ENCODE measurements around the gene TMIGD3.

TMIGD3 gene

GRCh38 chr1:111512132-111512889, 8.9 kb upstream of the TMIGD3 start:
- Histone ChIP-seq H3K27ac (peak overlapping the region; percentile 14 to 90), H3K4me1 (peaks cover 0 to 62% (median 43%) of the 10 kb centered on the region in 4 donors)

GRCh38 chr1:111511370-111511769, 7.9 kb upstream of the TMIGD3 start:
- Histone ChIP-seq H3K27ac (peak overlapping the region in 1 of 2 donors; percentile 90), H3K9me3 (no peaks in the 10 kb centered on the region), H3K4me1 (peaks cover 0 to 59% (median 43%) of the 10 kb centered on the region in 4 donors), H3K36me3 (no peaks in the 10 kb centered on the region), H3K27me3 (no peaks in the 10 kb centered on the region), H3K4me3 (no peak overlapping the region)
- DNase-seq = no peak
- intact Hi-C loops (cut with DNase I; ENCODE audit: low total_unique reads) = no loop called here
- no peak for TF ChIP-seq CTCF (IDR thresholded peaks at IDR 0.05)

More at GRCh38 chr1:111512132-111512889, 8.9 kb upstream of the TMIGD3 start:
- Histone ChIP-seq H3K4me3 (no peak overlapping the region), H3K36me3 (no peaks in the 10 kb centered on the region), H3K27me3 (no peaks in the 10 kb centered on the region), H3K9me3 (no peaks in the 10 kb centered on the region)
- intact Hi-C loops (cut with DNase I; ENCODE audit: low total_unique reads) = no loop called here
- no peak for TF ChIP-seq CTCF (IDR thresholded peaks at IDR 0.05)
- DNase-seq = no peak

- DNase-seq = no peak
- intact Hi-C loops (cut with DNase I; ENCODE audit: low total_unique reads) = loop anchor here (2.0 to 10.0 kb wide), 2 partner anchors 147 to 225 kb away; partner anchors contain the start of gene INKA2
- no peak for TF ChIP-seq CTCF (IDR thresholded peaks at IDR 0.05)
- Histone ChIP-seq H3K27me3 (no peaks in the 10 kb centered on the region), H3K4me3 (no peak overlapping the region), H3K27ac (peak overlapping the region; percentile 90 to 96), H3K36me3 (no peaks in the 10 kb centered on the region), H3K9me3 (no peaks in the 10 kb centered on the region), H3K4me1 (peaks cover 0 to 45% (median 32%) of the 10 kb centered on the region in 4 donors)
Observed at GRCh38 chr1:111509997-111510375, 6.6 kb upstream of the TMIGD3 start.

- Histone ChIP-seq H3K4me3 (peak overlapping the region; percentile 23 to 44), H3K36me3 (no peaks in the 10 kb centered on the region), H3K4me1 (peaks cover 0 to 35% (median 29%) of the 10 kb centered on the region in 4 donors), H3K27me3 (no peaks in the 10 kb centered on the region), H3K9me3 (no peaks in the 10 kb centered on the region), H3K27ac (peak overlapping the region; percentile 90 to 96)
- DNase-seq = peak; percentile 79 to 89
- no peak for TF ChIP-seq CTCF (IDR thresholded peaks at IDR 0.05)
- intact Hi-C loops (cut with DNase I; ENCODE audit: low total_unique reads) = loop anchor here (2.0 to 10.0 kb wide), 2 partner anchors 149 to 227 kb away; partner anchors contain the start of gene INKA2
Observed at GRCh38 chr1:111507411-111508201, 4.2 kb upstream of the TMIGD3 start.

- Histone ChIP-seq H3K36me3 (no peaks in the 10 kb centered on the region), H3K4me3 (no peak overlapping the region), H3K27ac (peak overlapping the region; percentile 48 to 90), H3K27me3 (no peaks in the 10 kb centered on the region), H3K4me1 (peaks cover 0 to 35% (median 29%) of the 10 kb centered on the region in 4 donors), H3K9me3 (no peaks in the 10 kb centered on the region)
- intact Hi-C loops (cut with DNase I; ENCODE audit: low total_unique reads) = loop anchor here (10.0 kb wide), 1 partner anchor 228 kb away; the partner anchor contains the start of gene INKA2
- TF ChIP-seq CTCF (IDR thresholded peaks at IDR 0.05) = no peak
- no peak for DNase-seq
Observed at GRCh38 chr1:111506561-111506960, 3.1 kb upstream of the TMIGD3 start.
